ENCODE results near the gene CAMK4.
A peak's percentile ranks its signal among the peaks of the same experiment; 100 is the strongest.

The CAMK4 gene

GRCh38 chr5:111439473-111440075, 215.4 kb downstream of the CAMK4 start:
- no peak for FAIRE-seq

GRCh38 chr5:111447099-111447498, 222.9 kb downstream of the CAMK4 start:
- no peak for FAIRE-seq

- no peak for FAIRE-seq
Observed at GRCh38 chr5:111447822-111448221, 223.6 kb downstream of the CAMK4 start.

GRCh38 chr5:111453295-111453694, 229.1 kb downstream of the CAMK4 start:
- FAIRE-seq = no peak

- no peak for FAIRE-seq
Observed at GRCh38 chr5:111453747-111454146, 229.6 kb downstream of the CAMK4 start.

GRCh38 chr5:111454198-111454622, 230.0 kb downstream of the CAMK4 start:
- no peak for FAIRE-seq

- FAIRE-seq = no peak
Observed at GRCh38 chr5:111454776-111455175, 230.6 kb downstream of the CAMK4 start.

GRCh38 chr5:111461255-111461671, 237.1 kb downstream of the CAMK4 start:
- no peak for FAIRE-seq

- no peak for FAIRE-seq
Observed at GRCh38 chr5:111461934-111462333, 237.8 kb downstream of the CAMK4 start.

- no peak for FAIRE-seq
Observed at GRCh38 chr5:111463311-111463710, 239.1 kb downstream of the CAMK4 start.

- FAIRE-seq = no peak
Observed at GRCh38 chr5:111469293-111469896, 245.2 kb downstream of the CAMK4 start.

GRCh38 chr5:111469903-111470302, 245.7 kb downstream of the CAMK4 start:
- no peak for FAIRE-seq

GRCh38 chr5:111472096-111472495, 247.9 kb downstream of the CAMK4 start:
- no peak for FAIRE-seq

- no peak for FAIRE-seq
Observed at GRCh38 chr5:111472579-111472978, 248.4 kb downstream of the CAMK4 start.

GRCh38 chr5:111478266-111478665, 254.1 kb downstream of the CAMK4 start:
- FAIRE-seq = peak; percentile 93

- no peak for FAIRE-seq
Observed at GRCh38 chr5:111478898-111479297, 254.7 kb downstream of the CAMK4 start.

GRCh38 chr5:111480346-111480745, 256.2 kb downstream of the CAMK4 start:
- no peak for FAIRE-seq

GRCh38 chr5:111486055-111486454, 261.9 kb downstream of the CAMK4 start:
- FAIRE-seq = no peak

- FAIRE-seq = no peak
Observed at GRCh38 chr5:111486926-111487325, 262.7 kb downstream of the CAMK4 start.

- no peak for FAIRE-seq
Observed at GRCh38 chr5:111488353-111488752, 264.2 kb downstream of the CAMK4 start.

- no peak for FAIRE-seq
Observed at GRCh38 chr5:111493031-111493430, 268.8 kb downstream of the CAMK4 start.

- no peak for FAIRE-seq
Observed at GRCh38 chr5:111494355-111494999, 270.3 kb downstream of the CAMK4 start.

GRCh38 chr5:111495159-111495558, 271.0 kb downstream of the CAMK4 start:
- no peak for FAIRE-seq

- no peak for FAIRE-seq
Observed at GRCh38 chr5:111498346-111498745, 274.2 kb downstream of the CAMK4 start.
